HCT116 (cell line): Measurements from ENCODE around the gene NPPB.

Experiments used
- CEBPB ChIP-seq: IDR thresholded peaks from 2 replicates; pipeline ENCODE4 v1.6.1; 2012; ENCODE audit warnings: low read depth
- EGR1 ChIP-seq: IDR thresholded peaks from 2 replicates; pipeline ENCODE4 v1.6.1; 2012; ENCODE audit warnings: low read depth
- EZH2 ChIP-seq: fragments of 200-600 bp; sonication (generic); IDR thresholded peaks from 2 replicates; pipeline ENCODE4 v1.6.1; 2017; ENCODE audit warnings: antibody characterized with exemption, mixed run types
- POLR2A ChIP-seq: IDR thresholded peaks from 2 replicates; pipeline ENCODE4 v1.7.0; 2011; ENCODE audit warnings: borderline replicate concordance; ENCODE audit not compliant: insufficient read depth, insufficient read length; ENCODE audit errors: extremely low read depth
- RAD21 ChIP-seq: IDR thresholded peaks from 2 replicates; pipeline ENCODE4 v1.6.1; 2012; ENCODE audit warnings: low read depth, mild to moderate bottlenecking
- TF ChIP-seq, protein P1 (sequence below), 3 experiments: fragments of 200-600 bp in 1 of 3; sonication (generic) in 1 of 3; IDR thresholded peaks in 2 of 3; conservative IDR thresholded peaks in 1 of 3; 2 replicates each; pipeline ENCODE4 v1.5.1; 2012 to 2017; ENCODE audit warnings: low read depth in 2 of 3, low read length in 2 of 3, antibody characterized with exemption in 1 of 3, borderline replicate concordance in 1 of 3, control low read depth in 1 of 3, mild to moderate bottlenecking in 1 of 3, mixed read lengths in 1 of 3, mixed run types in 1 of 3, moderate library complexity in 1 of 3; ENCODE audit not compliant: insufficient read depth in 1 of 3

- TF ChIP-seq RAD21: no peak
- TF ChIP-seq CEBPB: no peak
- no peak for TF ChIP-seq EZH2
- TF ChIP-seq, protein P1, sequence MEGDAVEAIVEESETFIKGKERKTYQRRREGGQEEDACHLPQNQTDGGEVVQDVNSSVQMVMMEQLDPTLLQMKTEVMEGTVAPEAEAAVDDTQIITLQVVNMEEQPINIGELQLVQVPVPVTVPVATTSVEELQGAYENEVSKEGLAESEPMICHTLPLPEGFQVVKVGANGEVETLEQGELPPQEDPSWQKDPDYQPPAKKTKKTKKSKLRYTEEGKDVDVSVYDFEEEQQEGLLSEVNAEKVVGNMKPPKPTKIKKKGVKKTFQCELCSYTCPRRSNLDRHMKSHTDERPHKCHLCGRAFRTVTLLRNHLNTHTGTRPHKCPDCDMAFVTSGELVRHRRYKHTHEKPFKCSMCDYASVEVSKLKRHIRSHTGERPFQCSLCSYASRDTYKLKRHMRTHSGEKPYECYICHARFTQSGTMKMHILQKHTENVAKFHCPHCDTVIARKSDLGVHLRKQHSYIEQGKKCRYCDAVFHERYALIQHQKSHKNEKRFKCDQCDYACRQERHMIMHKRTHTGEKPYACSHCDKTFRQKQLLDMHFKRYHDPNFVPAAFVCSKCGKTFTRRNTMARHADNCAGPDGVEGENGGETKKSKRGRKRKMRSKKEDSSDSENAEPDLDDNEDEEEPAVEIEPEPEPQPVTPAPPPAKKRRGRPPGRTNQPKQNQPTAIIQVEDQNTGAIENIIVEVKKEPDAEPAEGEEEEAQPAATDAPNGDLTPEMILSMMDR (IDR thresholded peaks at IDR 0.05 in 2 of 3, conservative IDR thresholded peaks at IDR 0.05 in 1 of 3; ENCODE audit: borderline replicate concordance in 1 of 3, insufficient read depth in 1 of 3, low read depth in 2 of 3, low read length in 2 of 3): peak in 2 of 3 experiments; percentile 73 to 78; a peak in 4 of 6 replicates
- no peak for TF ChIP-seq POLR2A
- no peak for TF ChIP-seq EGR1
These were observed 48.7 kb upstream of the NPPB start for GRCh38 chr1:11907275-11908094.
